Measurements from ENCODE around the gene YWHAB.

Gene YWHAB

GRCh38 chr20:44838521-44838920 lies 47.0 kb upstream of the YWHAB start:
- H3K9me2 ChIP-seq (replicated peaks; ENCODE audit: insufficient read depth, low read length), result no peaks in the 10 kb centered on the region
- H3K4me2 ChIP-seq (ENCODE audit: low read depth, low read length), result no peak overlapping the region
- H3K9me3 ChIP-seq (replicated peaks; ENCODE audit: insufficient read depth, low read length), result no peaks in the 10 kb centered on the region
- no peak overlapping the region for H3K9ac ChIP-seq (ENCODE audit: low read length)
- H3K4me1 ChIP-seq (ENCODE audit: low read length), result 0 out of 2 replicates have a peak, but pooled peaks cover 8% of the 10 kb centered on the region
- H2AFZ ChIP-seq (ENCODE audit: low read length), result no peak overlapping the region
- H3K4me3 ChIP-seq (ENCODE audit: low read length), result no peak overlapping the region
- TF ChIP-seq EZH2 (optimal IDR thresholded peaks at IDR 0.05; ENCODE audit: low read depth, low read length), result no peak
- TF ChIP-seq EZH2phosphoT487 (IDR thresholded peaks at IDR 0.05; ENCODE audit: low read length), result no peak
- no peak for TF ChIP-seq CTCF (IDR thresholded peaks at IDR 0.05; ENCODE audit: low read length)
- H3K36me3 ChIP-seq (replicated peaks; ENCODE audit: insufficient read depth, low read length), result no peaks in the 10 kb centered on the region
- no peak for DNase-seq
- H4K20me1 ChIP-seq (ENCODE audit: insufficient read depth, low read length), result no peaks in the 10 kb centered on the region
- H3K79me2 ChIP-seq (ENCODE audit: low read length), result no peaks in the 10 kb centered on the region
- H3F3A ChIP-seq (ENCODE audit: insufficient read depth, low read length), result no peaks in the 10 kb centered on the region
- no peak overlapping the region for H3K27ac ChIP-seq (ENCODE audit: low read length)
- H3K27me3 ChIP-seq (replicated peaks; ENCODE audit: insufficient read depth, low read length), result no peaks in the 10 kb centered on the region

GRCh38 chr20:44839481-44839880 lies 46.0 kb upstream of the YWHAB start:
- no peaks in the 10 kb centered on the region for H3K36me3 ChIP-seq (replicated peaks; ENCODE audit: insufficient read depth, low read length)
- no peaks in the 10 kb centered on the region for H3K79me2 ChIP-seq (ENCODE audit: low read length)
- no peaks in the 10 kb centered on the region for H3K9me3 ChIP-seq (replicated peaks; ENCODE audit: insufficient read depth, low read length)
- H3K9ac ChIP-seq (ENCODE audit: low read length), result no peak overlapping the region
- H4K20me1 ChIP-seq (ENCODE audit: insufficient read depth, low read length), result no peaks in the 10 kb centered on the region
- H3K27ac ChIP-seq (ENCODE audit: low read length), result no peak overlapping the region
- no peak for DNase-seq
- H3K4me1 ChIP-seq (ENCODE audit: low read length), result 0 out of 2 replicates have a peak, but pooled peaks cover 8% of the 10 kb centered on the region
- no peak overlapping the region for H3K4me2 ChIP-seq (ENCODE audit: low read depth, low read length)
- no peaks in the 10 kb centered on the region for H3K27me3 ChIP-seq (replicated peaks; ENCODE audit: insufficient read depth, low read length)
- no peak overlapping the region for H3K4me3 ChIP-seq (ENCODE audit: low read length)
- H2AFZ ChIP-seq (ENCODE audit: low read length), result no peak overlapping the region
- TF ChIP-seq CTCF (IDR thresholded peaks at IDR 0.05; ENCODE audit: low read length) (no peak), EZH2phosphoT487 (IDR thresholded peaks at IDR 0.05; ENCODE audit: low read length) (no peak), EZH2 (optimal IDR thresholded peaks at IDR 0.05; ENCODE audit: low read depth, low read length) (no peak)
- H3K9me2 ChIP-seq (replicated peaks; ENCODE audit: insufficient read depth, low read length), result no peaks in the 10 kb centered on the region
- H3F3A ChIP-seq (ENCODE audit: insufficient read depth, low read length), result no peaks in the 10 kb centered on the region

- DNase-seq, result no peak
- Histone ChIP-seq H4K20me1 (ENCODE audit: insufficient read depth, low read length) (no peaks in the 10 kb centered on the region), H3K9me3 (replicated peaks; ENCODE audit: insufficient read depth, low read length) (no peaks in the 10 kb centered on the region), H3K9ac (ENCODE audit: low read length) (no peak overlapping the region), H3K36me3 (replicated peaks; ENCODE audit: insufficient read depth, low read length) (no peaks in the 10 kb centered on the region), H2AFZ (ENCODE audit: low read length) (no peak overlapping the region), H3K4me1 (ENCODE audit: low read length) (0 out of 2 replicates have a peak, but pooled peaks cover 8% of the 10 kb centered on the region), H3F3A (ENCODE audit: insufficient read depth, low read length) (no peaks in the 10 kb centered on the region), H3K4me2 (ENCODE audit: low read depth, low read length) (no peak overlapping the region), H3K79me2 (ENCODE audit: low read length) (no peaks in the 10 kb centered on the region), H3K27ac (ENCODE audit: low read length) (no peak overlapping the region), H3K4me3 (ENCODE audit: low read length) (no peak overlapping the region), H3K27me3 (replicated peaks; ENCODE audit: insufficient read depth, low read length) (no peaks in the 10 kb centered on the region), H3K9me2 (replicated peaks; ENCODE audit: insufficient read depth, low read length) (no peaks in the 10 kb centered on the region)
- no peak for TF ChIP-seq EZH2 (optimal IDR thresholded peaks at IDR 0.05; ENCODE audit: low read depth, low read length)
- TF ChIP-seq EZH2phosphoT487 (IDR thresholded peaks at IDR 0.05; ENCODE audit: low read length), result no peak
- TF ChIP-seq CTCF (IDR thresholded peaks at IDR 0.05; ENCODE audit: low read length), result no peak
Measured at GRCh38 chr20:44840826-44841225, 44.7 kb upstream of the YWHAB start.

Data from MM.1S (cell line).